HuH-7.5 (cell line): ENCODE data around the gene TMUB2.
A peak's percentile ranks its signal among the peaks of the same experiment; 100 is the strongest.

Experiments
- DNase-seq: peaks from one replicate; pipeline ENCODE4 v3.0.0; 2011; ENCODE audit warnings: low spot score

Gene TMUB2

GRCh38 chr17:44176671-44177501, 9.9 kb upstream of the TMUB2 start:
- DNase-seq, result peak; percentile 2

GRCh38 chr17:44177640-44178039, 9.1 kb upstream of the TMUB2 start:
- peak; percentile 11 for DNase-seq

- no peak for DNase-seq
These were observed 8.6 kb upstream of the TMUB2 start for GRCh38 chr17:44178133-44178532.

DNA sequence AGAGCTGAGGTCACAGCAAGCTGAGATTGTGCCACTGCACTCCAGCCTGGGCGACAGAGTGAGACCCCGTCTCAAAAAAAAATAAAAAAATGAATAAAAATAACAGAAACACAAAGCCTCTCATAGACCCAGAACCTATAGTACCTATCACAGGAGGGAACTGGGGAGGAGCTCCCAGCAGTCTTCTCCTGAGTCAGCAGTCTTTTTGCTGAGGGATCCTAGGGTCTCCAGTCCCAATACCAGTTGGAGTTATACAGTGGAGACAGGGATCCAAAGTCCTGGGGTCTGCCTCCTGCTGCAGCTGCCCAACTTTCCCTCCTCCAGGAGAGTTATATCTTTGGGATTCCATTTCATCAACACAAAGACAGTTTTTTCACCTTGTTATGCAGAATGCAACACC, 3.7 kb upstream of the TMUB2 start:
- DNase-seq, result no peak

DNA sequence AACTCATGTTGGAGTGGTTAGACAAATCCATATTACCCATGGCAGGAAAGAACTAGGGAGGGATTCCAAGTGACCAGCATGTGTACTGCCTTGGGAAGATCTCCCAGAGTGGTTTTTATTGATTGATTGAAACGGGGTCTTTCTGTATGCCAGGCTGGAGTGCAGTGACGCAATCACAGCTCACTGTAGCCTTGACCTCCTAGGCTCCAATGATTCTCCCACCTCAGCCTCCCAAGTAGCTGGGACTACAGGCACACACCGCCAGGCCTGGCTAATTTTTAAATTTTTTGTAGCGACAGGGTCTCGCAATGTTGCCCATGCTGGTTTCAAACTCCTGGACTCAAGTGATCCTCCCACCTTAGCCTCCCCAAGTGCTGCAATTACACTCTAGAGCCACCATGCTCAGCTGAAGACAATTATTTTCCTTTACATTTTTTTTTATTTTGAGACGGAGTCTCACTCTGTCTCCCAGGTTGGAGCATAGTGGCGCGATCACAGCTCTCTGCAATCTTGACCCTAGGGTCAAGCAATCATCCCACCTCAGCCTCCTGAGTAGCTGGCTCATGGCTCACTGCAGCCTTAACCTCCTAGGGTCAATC, 2.5 kb upstream of the TMUB2 start:
- no peak for DNase-seq

DNA sequence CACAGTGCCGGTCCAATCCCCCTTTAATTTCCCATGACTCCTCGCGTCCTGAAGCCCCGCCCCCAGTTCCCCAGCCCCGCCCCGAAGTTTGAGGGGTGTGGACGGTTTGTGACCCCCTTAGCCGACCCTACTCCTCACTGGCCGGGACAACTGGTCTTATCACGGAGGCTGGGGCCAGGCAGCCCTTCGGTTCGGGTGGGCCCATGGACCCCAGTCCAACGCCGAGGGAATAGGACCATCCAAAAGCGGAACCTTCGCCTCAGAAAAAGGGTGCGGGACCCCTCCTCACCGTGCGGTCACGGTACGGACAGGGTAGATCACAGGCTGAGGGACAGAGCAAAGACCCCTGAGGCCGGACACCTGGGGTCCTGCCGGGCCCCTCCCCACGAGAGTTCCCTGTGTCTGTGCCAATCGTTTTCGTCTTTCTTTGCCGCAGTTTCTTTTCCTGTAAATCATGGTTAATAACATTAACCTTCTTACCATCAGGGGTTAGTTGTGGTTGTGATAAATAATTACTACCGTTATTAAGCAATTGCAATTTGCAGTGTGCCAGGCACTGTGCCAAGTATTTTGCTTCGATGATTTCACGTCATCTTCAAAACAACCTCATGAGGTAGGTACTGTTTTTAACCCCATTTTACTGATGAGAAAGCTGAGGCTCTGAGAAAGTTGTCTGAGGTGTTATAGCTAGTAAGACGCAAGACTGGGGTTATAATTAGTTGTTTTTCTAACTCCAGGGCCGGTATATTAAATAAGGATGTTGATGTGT, 543 bp downstream of the TMUB2 start:
- peak; percentile 59 for DNase-seq

GRCh38 chr17:44188576-44189403, 2.0 kb downstream of the TMUB2 start:
- DNase-seq, result no peak

GRCh38 chr17:44190481-44190880, 3.7 kb downstream of the TMUB2 start:
- no peak for DNase-seq

GRCh38 chr17:44191369-44191768, 4.6 kb downstream of the TMUB2 start:
- DNase-seq, result no peak

DNA sequence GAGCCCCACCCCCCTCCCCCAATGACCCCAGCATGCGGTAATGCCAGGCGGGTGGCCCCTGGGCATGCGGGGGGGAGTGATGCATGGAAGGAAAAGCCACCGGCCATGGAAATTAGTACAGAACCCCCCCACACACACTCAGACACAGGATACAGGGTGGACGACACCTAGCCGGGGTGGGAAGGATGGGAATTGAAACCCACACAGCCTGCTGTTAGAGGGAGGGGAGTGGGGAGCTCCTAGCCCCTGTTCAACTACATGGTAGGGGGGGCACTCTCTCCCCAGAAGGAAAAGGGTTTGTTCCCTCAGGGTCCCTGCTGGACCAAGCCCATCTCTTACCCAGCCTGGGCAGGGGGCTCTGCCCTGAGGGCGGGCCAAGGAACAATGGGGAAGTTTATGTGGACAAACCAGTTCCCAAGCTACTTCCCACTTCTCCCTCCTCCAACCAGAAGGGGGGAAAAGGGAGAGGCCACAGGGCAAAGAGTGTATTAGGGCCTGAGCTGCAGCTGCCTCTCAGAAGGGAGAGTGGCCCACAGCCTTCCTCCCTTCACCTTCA, 5.2 kb downstream of the TMUB2 start:
- no peak for DNase-seq

DNA sequence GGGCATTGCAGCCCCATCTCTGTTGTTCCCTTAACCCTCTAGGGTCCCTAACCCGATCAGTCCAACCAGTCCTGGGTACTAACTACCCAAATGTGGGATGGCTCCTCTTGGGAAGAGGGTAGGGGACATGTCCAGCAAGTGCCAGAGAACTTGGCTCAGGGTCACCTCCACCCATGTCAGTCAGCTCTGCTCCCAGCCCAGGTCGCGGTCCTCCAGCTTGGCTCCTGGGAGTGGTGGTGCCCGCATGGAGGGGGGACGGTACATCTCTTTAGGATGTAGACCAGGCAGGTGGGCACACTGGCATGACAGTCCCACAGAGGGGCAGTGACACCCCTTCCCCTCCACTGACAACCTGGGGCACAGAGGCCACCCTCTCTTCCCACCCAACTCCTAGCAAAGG, 6.0 kb downstream of the TMUB2 start:
- no peak for DNase-seq

- DNase-seq, result no peak
These were observed 6.7 kb downstream of the TMUB2 start for GRCh38 chr17:44193326-44194084.

GRCh38 chr17:44197107-44197506, 10.3 kb downstream of the TMUB2 start:
- DNase-seq, result no peak

DNA sequence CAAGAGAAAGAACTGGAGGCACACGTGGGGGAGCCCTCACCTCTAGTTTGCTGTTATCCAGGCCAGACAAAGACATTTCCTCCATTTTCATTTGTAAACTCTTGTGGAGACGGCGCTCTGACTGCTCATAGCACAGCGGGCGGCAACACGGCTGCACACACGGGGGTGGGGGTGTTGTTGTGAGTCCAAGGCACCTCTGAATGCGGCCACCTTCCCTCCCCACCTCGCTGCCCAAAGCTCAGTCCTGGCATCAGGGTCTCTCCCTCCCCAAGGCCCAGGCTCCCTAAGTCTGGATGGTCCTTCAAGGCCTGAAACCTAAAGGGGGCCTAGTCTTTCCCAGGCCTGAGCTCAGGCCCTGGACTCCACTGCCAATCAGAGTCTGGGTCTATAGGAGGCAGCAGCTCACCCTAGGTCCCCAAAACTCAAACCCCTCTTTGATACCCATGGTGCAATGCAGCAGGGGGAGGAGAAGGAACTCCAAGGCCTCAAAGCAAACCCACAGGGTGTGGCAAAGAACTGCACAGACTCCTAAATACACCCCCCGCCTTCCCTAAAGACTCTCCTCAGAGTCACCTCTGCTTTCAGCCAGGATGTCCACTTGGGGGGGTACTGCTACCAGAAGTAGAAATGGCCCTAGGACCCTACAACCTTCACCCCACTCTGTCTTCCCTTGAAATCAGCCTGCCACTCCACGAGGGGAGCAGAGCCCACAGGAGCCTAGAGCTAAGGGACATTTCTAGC, 11.4 kb downstream of the TMUB2 start:
- DNase-seq, result no peak

GRCh38 chr17:44198721-44199552, 12.2 kb downstream of the TMUB2 start:
- peak; percentile 86 for DNase-seq

DNA sequence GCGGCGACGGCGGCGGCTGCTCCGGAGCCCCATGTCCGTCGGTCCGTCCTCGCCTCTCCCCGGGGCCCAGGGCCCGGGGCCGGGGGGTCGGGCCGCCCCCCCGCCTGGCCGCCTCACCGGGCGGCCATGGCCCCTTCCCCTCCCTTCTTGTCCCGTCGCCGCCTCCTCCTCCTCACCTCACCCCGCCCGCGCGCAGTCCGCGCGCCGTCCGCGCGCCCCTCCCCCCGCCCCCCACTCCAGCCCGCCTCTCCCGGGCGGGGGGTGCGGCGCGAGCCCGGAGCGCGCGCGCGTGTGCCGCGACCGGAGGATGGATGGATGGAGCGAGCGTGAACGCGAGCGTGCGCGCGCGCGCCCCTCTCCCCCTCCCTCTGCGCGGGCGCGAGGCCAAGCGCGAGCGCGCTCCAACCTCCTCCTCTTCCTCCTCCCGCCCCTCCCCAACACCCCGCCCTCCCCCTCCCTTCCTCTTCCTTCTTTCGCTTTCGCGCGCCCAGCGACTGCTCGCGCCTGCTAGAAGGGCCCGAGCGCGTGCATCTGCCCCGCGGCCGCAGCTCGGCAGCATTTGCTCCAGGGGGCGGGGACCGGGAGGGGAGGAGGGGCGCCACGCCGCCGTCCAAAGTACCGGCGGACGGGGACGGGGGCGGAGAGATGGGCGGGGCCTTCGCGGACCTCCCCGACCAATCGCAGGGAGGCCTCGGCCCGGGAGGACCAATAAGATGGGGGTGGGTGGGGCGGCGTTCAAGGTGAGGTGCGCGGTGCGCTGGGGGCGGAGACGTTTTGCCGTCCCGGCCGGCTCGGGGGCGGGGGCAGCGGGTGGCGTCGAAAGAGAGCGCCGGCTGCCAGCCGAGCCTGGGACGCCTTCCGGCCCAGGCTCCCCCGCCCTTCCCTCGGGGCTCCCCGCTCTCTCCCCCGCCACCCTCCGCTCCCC, 13.0 kb downstream of the TMUB2 start, which contains the start of gene ATXN7L3:
ATXN7L3 (minus strand) TSS at position 332 of the 925 bp plus-strand sequence. CDS start 1,814 bp downstream, outside the sequence.
- DNase-seq, result peak; percentile 98

GRCh38 chr17:44200478-44201155, 13.8 kb downstream of the TMUB2 start:
- no peak for DNase-seq
